Measurements from ENCODE around the gene USP32. TPM values are rescaled to one million over a fixed set of nuclear protein-coding genes. Genes with fewer than 3 reads are reported as not detected.

Gene USP32
- total and polyA plus RNA-seq, 7 donors, result 19.5 to 64.9 (median 38.6) TPM

DNA sequence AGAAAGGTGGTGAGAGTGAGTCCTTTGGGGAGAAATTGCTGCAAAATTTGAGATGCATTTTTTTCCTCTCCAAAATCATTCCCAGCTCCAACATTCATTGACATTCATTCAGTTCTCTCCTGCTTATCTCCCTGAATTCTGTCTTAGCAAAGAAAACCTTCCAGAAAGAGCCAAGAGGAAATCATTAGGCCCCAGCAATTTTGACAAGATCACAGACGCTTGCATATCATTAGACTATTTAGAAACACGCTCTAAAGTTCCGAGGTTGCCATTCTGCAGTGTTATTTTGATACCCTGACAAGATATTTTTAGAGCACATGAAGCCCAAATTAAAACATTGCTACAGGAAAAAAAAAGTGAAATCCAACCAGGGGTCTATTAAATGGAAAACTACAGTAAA is 20.8 kb upstream of the USP32 start:
- ATAC-seq (no peak), DNase-seq (no peak)
- TF ChIP-seq, protein P1, sequence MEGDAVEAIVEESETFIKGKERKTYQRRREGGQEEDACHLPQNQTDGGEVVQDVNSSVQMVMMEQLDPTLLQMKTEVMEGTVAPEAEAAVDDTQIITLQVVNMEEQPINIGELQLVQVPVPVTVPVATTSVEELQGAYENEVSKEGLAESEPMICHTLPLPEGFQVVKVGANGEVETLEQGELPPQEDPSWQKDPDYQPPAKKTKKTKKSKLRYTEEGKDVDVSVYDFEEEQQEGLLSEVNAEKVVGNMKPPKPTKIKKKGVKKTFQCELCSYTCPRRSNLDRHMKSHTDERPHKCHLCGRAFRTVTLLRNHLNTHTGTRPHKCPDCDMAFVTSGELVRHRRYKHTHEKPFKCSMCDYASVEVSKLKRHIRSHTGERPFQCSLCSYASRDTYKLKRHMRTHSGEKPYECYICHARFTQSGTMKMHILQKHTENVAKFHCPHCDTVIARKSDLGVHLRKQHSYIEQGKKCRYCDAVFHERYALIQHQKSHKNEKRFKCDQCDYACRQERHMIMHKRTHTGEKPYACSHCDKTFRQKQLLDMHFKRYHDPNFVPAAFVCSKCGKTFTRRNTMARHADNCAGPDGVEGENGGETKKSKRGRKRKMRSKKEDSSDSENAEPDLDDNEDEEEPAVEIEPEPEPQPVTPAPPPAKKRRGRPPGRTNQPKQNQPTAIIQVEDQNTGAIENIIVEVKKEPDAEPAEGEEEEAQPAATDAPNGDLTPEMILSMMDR (IDR thresholded peaks at IDR 0.05), result no peak
- no peaks in the 10 kb centered on the region for H3K9me3 ChIP-seq
- no peak overlapping the region for H3K27ac ChIP-seq
- no peaks in the 10 kb centered on the region for H3K36me3 ChIP-seq (ENCODE audit: insufficient read depth in 1 of 2, low read depth in 1 of 2)
- no peaks in the 10 kb centered on the region for H3K27me3 ChIP-seq (ENCODE audit: insufficient read depth in 3 of 3, low read length in 2 of 3)
- no peak overlapping the region for H3K4me3 ChIP-seq
- H3K4me1 ChIP-seq, result peaks cover 4% of the 10 kb centered on the region
- 30 to 40% (median 32%) methylated on average over 3 of the region's 3 CpGs for WGBS, 3 donors
- intact Hi-C loops (cut with DNase I), result no loop called here

DNA sequence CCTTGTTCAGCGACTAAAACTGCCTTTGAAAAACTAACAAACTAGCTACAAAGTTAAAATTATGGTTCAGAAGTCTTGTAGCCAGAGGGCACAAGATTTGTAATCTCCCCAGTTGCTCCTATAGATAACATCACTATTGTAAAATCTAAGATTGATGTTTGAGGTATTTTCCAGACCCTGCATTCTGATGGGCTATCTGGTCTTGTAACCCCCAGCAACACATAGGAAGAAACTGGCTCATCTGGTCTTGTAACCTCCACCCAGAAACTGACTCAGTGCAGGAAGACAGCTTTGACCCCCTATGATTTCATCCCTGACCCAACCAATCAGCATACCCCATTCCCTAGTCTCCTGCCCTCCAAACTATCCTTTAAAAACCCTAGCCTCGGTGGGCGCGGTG is 18.1 kb upstream of the USP32 start:
- Histone ChIP-seq H3K27ac (no peak overlapping the region), H3K27me3 (ENCODE audit: insufficient read depth in 3 of 3, low read length in 2 of 3) (no peaks in the 10 kb centered on the region), H3K4me1 (peaks cover 7% of the 10 kb centered on the region), H3K36me3 (ENCODE audit: insufficient read depth in 1 of 2, low read depth in 1 of 2) (no peaks in the 10 kb centered on the region), H3K4me3 (no peak overlapping the region), H3K9me3 (no peaks in the 10 kb centered on the region)
- DNase-seq (no peak), ATAC-seq (no peak)
- WGBS, 3 donors, result 95 to 98% (median 95%) methylated on average over 4 of the region's 4 CpGs
- intact Hi-C loops (cut with DNase I), result no loop called here
- TF ChIP-seq, protein P1 (IDR thresholded peaks at IDR 0.05), result no peak

- 77 to 89% (median 78%) methylated on average over 3 of the region's 3 CpGs for WGBS, 3 donors
- Histone ChIP-seq H3K4me1 (peaks cover 20% of the 10 kb centered on the region), H3K9me3 (no peaks in the 10 kb centered on the region), H3K27me3 (ENCODE audit: insufficient read depth in 3 of 3, low read length in 2 of 3) (no peaks in the 10 kb centered on the region), H3K36me3 (ENCODE audit: insufficient read depth in 1 of 2, low read depth in 1 of 2) (no peaks in the 10 kb centered on the region), H3K4me3 (no peak overlapping the region), H3K27ac (no peak overlapping the region)
- intact Hi-C loops (cut with DNase I), result no loop called here
- DNase-seq (no peak), ATAC-seq (no peak)
- TF ChIP-seq, protein P1 (IDR thresholded peaks at IDR 0.05), result no peak
Observed at GRCh38 chr17:60406887-60407286, 15.0 kb upstream of the USP32 start.

DNA sequence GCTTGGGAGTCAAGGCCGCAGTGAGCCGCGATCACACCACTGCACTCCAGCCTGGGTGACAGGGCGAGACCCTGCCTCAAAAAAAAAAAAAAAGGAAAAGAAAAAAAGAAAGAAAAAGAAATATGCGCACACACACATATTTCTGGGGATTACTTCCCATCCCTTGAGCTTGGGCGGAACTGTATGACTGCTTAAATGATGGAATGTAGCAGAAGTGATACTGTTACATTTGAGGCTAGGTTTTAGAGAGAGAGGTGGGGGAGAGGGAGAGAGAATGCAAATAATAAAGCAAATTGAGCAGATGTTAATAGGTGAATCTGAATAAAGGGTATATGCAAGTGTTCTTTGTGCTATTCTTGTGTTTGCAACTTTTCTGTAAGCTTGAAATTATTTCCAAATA is 12.0 kb upstream of the USP32 start:
- no peaks in the 10 kb centered on the region for H3K36me3 ChIP-seq (ENCODE audit: insufficient read depth in 1 of 2, low read depth in 1 of 2)
- no peaks in the 10 kb centered on the region for H3K9me3 ChIP-seq
- TF ChIP-seq, protein P1 (IDR thresholded peaks at IDR 0.05), result no peak
- peak overlapping the region; percentile 85 for H3K27ac ChIP-seq
- H3K27me3 ChIP-seq (ENCODE audit: insufficient read depth in 3 of 3, low read length in 2 of 3), result no peaks in the 10 kb centered on the region
- intact Hi-C loops (cut with DNase I), result no loop called here
- no peak for ATAC-seq
- H3K4me3 ChIP-seq, result no peak overlapping the region
- peaks cover 20% of the 10 kb centered on the region for H3K4me1 ChIP-seq
- no peak for DNase-seq
- 76 to 82% (median 79%) methylated on average over 6 of the region's 6 CpGs for WGBS, 3 donors

GRCh38 chr17:60403523-60403810 is 11.5 kb upstream of the USP32 start:
- Histone ChIP-seq H3K4me1 (peaks cover 20% of the 10 kb centered on the region), H3K9me3 (no peaks in the 10 kb centered on the region), H3K4me3 (no peak overlapping the region), H3K27me3 (ENCODE audit: insufficient read depth in 3 of 3, low read length in 2 of 3) (no peaks in the 10 kb centered on the region), H3K27ac (peak overlapping the region; percentile 85), H3K36me3 (ENCODE audit: insufficient read depth in 1 of 2, low read depth in 1 of 2) (no peaks in the 10 kb centered on the region)
- intact Hi-C loops (cut with DNase I), result no loop called here
- TF ChIP-seq, protein P1 (IDR thresholded peaks at IDR 0.05), result no peak
- DNase-seq, result no peak
- no peak for ATAC-seq
- 81 to 91% (median 82%) methylated on average over 3 of the region's 3 CpGs for WGBS, 3 donors
